ENCODE results near the gene CEP164. TPM values are rescaled to one million over a fixed set of nuclear protein-coding genes. Genes with fewer than 3 reads are reported as not detected.

The CEP164 gene
- total and polyA plus RNA-seq, 2 experiments from 2014 or later: 13.9 to 23.8 TPM

- TF ChIP-seq, protein P1, sequence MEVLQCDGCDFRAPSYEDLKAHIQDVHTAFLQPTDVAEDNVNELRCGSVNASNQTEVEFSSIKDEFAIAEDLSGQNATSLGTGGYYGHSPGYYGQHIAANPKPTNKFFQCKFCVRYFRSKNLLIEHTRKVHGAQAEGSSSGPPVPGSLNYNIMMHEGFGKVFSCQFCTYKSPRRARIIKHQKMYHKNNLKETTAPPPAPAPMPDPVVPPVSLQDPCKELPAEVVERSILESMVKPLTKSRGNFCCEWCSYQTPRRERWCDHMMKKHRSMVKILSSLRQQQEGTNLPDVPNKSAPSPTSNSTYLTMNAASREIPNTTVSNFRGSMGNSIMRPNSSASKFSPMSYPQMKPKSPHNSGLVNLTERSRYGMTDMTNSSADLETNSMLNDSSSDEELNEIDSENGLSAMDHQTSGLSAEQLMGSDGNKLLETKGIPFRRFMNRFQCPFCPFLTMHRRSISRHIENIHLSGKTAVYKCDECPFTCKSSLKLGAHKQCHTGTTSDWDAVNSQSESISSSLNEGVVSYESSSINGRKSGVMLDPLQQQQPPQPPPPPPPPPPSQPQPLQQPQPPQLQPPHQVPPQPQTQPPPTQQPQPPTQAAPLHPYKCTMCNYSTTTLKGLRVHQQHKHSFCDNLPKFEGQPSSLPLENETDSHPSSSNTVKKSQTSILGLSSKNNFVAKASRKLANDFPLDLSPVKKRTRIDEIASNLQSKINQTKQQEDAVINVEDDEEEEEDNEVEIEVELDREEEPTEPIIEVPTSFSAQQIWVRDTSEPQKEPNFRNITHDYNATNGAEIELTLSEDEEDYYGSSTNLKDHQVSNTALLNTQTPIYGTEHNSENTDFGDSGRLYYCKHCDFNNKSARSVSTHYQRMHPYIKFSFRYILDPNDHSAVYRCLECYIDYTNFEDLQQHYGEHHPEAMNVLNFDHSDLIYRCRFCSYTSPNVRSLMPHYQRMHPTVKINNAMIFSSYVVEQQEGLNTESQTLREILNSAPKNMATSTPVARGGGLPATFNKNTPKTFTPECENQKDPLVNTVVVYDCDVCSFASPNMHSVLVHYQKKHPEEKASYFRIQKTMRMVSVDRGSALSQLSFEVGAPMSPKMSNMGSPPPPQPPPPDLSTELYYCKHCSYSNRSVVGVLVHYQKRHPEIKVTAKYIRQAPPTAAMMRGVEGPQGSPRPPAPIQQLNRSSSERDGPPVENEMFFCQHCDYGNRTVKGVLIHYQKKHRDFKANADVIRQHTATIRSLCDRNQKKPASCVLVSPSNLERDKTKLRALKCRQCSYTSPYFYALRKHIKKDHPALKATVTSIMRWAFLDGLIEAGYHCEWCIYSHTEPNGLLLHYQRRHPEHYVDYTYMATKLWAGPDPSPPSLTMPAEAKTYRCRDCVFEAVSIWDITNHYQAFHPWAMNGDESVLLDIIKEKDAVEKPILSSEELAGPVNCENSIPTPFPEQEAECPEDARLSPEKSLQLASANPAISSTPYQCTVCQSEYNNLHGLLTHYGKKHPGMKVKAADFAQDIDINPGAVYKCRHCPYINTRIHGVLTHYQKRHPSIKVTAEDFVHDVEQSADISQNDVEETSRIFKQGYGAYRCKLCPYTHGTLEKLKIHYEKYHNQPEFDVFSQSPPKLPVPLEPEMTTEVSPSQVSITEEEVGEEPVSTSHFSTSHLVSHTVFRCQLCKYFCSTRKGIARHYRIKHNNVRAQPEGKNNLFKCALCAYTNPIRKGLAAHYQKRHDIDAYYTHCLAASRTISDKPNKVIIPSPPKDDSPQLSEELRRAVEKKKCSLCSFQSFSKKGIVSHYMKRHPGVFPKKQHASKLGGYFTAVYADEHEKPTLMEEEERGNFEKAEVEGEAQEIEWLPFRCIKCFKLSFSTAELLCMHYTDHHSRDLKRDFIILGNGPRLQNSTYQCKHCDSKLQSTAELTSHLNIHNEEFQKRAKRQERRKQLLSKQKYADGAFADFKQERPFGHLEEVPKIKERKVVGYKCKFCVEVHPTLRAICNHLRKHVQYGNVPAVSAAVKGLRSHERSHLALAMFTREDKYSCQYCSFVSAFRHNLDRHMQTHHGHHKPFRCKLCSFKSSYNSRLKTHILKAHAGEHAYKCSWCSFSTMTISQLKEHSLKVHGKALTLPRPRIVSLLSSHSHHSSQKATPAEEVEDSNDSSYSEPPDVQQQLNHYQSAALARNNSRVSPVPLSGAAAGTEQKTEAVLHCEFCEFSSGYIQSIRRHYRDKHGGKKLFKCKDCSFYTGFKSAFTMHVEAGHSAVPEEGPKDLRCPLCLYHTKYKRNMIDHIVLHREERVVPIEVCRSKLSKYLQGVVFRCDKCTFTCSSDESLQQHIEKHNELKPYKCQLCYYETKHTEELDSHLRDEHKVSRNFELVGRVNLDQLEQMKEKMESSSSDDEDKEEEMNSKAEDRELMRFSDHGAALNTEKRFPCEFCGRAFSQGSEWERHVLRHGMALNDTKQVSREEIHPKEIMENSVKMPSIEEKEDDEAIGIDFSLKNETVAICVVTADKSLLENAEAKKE (CRISPR knock-in tag; IDR thresholded peaks at IDR 0.05): no peak
- TF ChIP-seq ZNF331 (CRISPR knock-in tag; IDR thresholded peaks at IDR 0.05; ENCODE audit: low read depth) (no peak), CTCF (conservative IDR thresholded peaks at IDR 0.05; ENCODE audit: low read depth in 2 of 2) (no peak), STAT1 (IDR thresholded peaks at IDR 0.05; ENCODE audit: unreplicated experiment) (no peak), NANOG (IDR thresholded peaks at IDR 0.05; ENCODE audit: borderline replicate concordance) (no peak)
- TF ChIP-seq, protein P2, sequence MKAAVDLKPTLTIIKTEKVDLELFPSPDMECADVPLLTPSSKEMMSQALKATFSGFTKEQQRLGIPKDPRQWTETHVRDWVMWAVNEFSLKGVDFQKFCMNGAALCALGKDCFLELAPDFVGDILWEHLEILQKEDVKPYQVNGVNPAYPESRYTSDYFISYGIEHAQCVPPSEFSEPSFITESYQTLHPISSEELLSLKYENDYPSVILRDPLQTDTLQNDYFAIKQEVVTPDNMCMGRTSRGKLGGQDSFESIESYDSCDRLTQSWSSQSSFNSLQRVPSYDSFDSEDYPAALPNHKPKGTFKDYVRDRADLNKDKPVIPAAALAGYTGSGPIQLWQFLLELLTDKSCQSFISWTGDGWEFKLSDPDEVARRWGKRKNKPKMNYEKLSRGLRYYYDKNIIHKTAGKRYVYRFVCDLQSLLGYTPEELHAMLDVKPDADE (IDR thresholded peaks at IDR 0.05): no peak
Observed at GRCh38 chr11:117431436-117431835, 103.8 kb downstream of the CEP164 start (continued).

GRCh38 chr11:117433717-117434116, 106.1 kb downstream of the CEP164 start:
- Histone ChIP-seq H3K4me3 (no peak overlapping the region), H4K20me1 (replicated peaks; ENCODE audit: insufficient read depth) (no peaks in the 10 kb centered on the region), H3K79me2 (replicated peaks; ENCODE audit: insufficient read depth) (no peaks in the 10 kb centered on the region), H2AFZ (no peak overlapping the region), H3K9me2 (ENCODE audit: insufficient read depth) (no peaks in the 10 kb centered on the region), H3K4me1 (ENCODE audit: insufficient read depth) (peaks cover 6% of the 10 kb centered on the region), H3K36me3 (ENCODE audit: insufficient read depth) (no peaks in the 10 kb centered on the region), H3K27ac (ENCODE audit: low read depth) (no peak overlapping the region), H3F3A (replicated peaks; ENCODE audit: low read depth) (no peaks in the 10 kb centered on the region), H3K27me3 (ENCODE audit: insufficient read depth) (no peaks in the 10 kb centered on the region), H3K4me2 (no peak overlapping the region)
- Mint-ChIP-seq H3K36me3 (ENCODE audit: low read depth) (no peaks in the 10 kb centered on the region), H3K4me1 (peaks cover 21% of the 10 kb centered on the region), H3K27me3 (ENCODE audit: insufficient read depth, low read depth, poor library complexity) (peaks cover 6% of the 10 kb centered on the region), H3K4me3 (no peak overlapping the region), H3K9me3 (no peaks in the 10 kb centered on the region), H3K27ac (no peak overlapping the region)
- no peak for ATAC-seq
- DNase-seq (ENCODE audit: low spot score): no peak
- no peak for TF ChIP-seq ZNF331 (CRISPR knock-in tag; IDR thresholded peaks at IDR 0.05; ENCODE audit: low read depth)
- TF ChIP-seq ZNF114 (CRISPR knock-in tag; IDR thresholded peaks at IDR 0.05): no peak
- TF ChIP-seq, protein P3, sequence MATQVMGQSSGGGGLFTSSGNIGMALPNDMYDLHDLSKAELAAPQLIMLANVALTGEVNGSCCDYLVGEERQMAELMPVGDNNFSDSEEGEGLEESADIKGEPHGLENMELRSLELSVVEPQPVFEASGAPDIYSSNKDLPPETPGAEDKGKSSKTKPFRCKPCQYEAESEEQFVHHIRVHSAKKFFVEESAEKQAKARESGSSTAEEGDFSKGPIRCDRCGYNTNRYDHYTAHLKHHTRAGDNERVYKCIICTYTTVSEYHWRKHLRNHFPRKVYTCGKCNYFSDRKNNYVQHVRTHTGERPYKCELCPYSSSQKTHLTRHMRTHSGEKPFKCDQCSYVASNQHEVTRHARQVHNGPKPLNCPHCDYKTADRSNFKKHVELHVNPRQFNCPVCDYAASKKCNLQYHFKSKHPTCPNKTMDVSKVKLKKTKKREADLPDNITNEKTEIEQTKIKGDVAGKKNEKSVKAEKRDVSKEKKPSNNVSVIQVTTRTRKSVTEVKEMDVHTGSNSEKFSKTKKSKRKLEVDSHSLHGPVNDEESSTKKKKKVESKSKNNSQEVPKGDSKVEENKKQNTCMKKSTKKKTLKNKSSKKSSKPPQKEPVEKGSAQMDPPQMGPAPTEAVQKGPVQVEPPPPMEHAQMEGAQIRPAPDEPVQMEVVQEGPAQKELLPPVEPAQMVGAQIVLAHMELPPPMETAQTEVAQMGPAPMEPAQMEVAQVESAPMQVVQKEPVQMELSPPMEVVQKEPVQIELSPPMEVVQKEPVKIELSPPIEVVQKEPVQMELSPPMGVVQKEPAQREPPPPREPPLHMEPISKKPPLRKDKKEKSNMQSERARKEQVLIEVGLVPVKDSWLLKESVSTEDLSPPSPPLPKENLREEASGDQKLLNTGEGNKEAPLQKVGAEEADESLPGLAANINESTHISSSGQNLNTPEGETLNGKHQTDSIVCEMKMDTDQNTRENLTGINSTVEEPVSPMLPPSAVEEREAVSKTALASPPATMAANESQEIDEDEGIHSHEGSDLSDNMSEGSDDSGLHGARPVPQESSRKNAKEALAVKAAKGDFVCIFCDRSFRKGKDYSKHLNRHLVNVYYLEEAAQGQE (IDR thresholded peaks at IDR 0.05; ENCODE audit: unreplicated experiment): no peak
- TF ChIP-seq CREB1 (CRISPR knock-in tag; IDR thresholded peaks at IDR 0.05; ENCODE audit: low read depth): no peak
- TF ChIP-seq, protein P2 (IDR thresholded peaks at IDR 0.05): no peak
